T-cell (primary cell): ENCODE measurements around the gene STRADA. TPM values are rescaled to one million over a fixed set of nuclear protein-coding genes. Genes with fewer than 3 reads are reported as not detected.

ENCODE experiments used
- ATAC-seq, 4 experiments: fragments of 200-7000 bp in 3 of 4; fragments of 150-1000 bp in 1 of 4; cut with Tn5 transposase; replicated peaks in 1 of 4; 1 replicate in 3 of 4; 2 replicates in 1 of 4; pipeline ENCODE4 v1.10.0; 2021; ENCODE audit warnings: moderate library complexity in 3 of 4, mild to moderate bottlenecking in 2 of 4, moderate number of reproducible peaks in 1 of 4
- CTCF ChIA-PET, 2 donors: fragments of 300-600 bp; sonication (Branson Sonifier 250); formaldehyde crosslinking; loops; one replicate each; lab custom pipeline; 2022; ENCODE audit warnings: antibody characterized with exemption in 2 of 2; lab: Charles Lee
- POLR2A ChIA-PET, 2 donors: fragments of 300-600 bp; sonication (Branson Sonifier 250); formaldehyde crosslinking; loops; one replicate each; lab custom pipeline; 2022; ENCODE audit warnings: antibody characterized with exemption in 2 of 2; lab: Charles Lee
- DNase-seq, 35 experiments: peaks; one replicate each; pipeline versions ENCODE4 v3.0.0 to v3.0.0-alpha.2; 2013 to 2023
- H3K27ac ChIP-seq: one replicate; pipeline ENCODE4 v1.5.1; 2013; ENCODE audit warnings: low read length
- H3K27me3 ChIP-seq, 2 experiments: replicated peaks in 1 of 2; 1 replicate in 1 of 2; 2 replicates in 1 of 2; pipeline versions ENCODE4 v1.6.1 to v1.7.0; 2013; ENCODE audit warnings: low read length in 1 of 2, mixed read lengths in 1 of 2; ENCODE audit not compliant: control insufficient read depth in 2 of 2, insufficient read depth in 2 of 2; ENCODE audit errors: extremely low read depth in 1 of 2
- H3K36me3 ChIP-seq, 2 donors: 1 replicate in 1 of 2; 2 replicates in 1 of 2; pipeline versions ENCODE4 v1.6.1 to v1.7.0; 2013; ENCODE audit warnings: low read length in 1 of 2; ENCODE audit not compliant: control insufficient read depth in 2 of 2, insufficient read depth in 1 of 2; ENCODE audit errors: extremely low read depth in 1 of 2
- H3K4me1 ChIP-seq, 2 experiments: 1 replicate in 1 of 2; 2 replicates in 1 of 2; pipeline versions ENCODE4 v1.6.1 to v1.7.0; 2013; ENCODE audit warnings: low read length in 2 of 2, mixed read lengths in 1 of 2; ENCODE audit not compliant: insufficient read depth in 2 of 2, control insufficient read depth in 1 of 2; ENCODE audit errors: extremely low read depth in 1 of 2
- H3K4me3 ChIP-seq, 2 donors: 1 replicate in 1 of 2; 2 replicates in 1 of 2; pipeline versions ENCODE4 v1.5.1 to v1.7.0; 2013; ENCODE audit warnings: mild to moderate bottlenecking in 2 of 2, low read length in 1 of 2, moderate library complexity in 1 of 2; ENCODE audit not compliant: control insufficient read depth in 1 of 2; ENCODE audit errors: extremely low read depth in 1 of 2
- H3K9me3 ChIP-seq: 2 replicates; pipeline ENCODE4 v1.7.0; 2013
- H3K27ac Mint-ChIP-seq, 2 donors: one replicate each; pipeline ENCODE4 v1.8.0; 2020 to 2021; ENCODE audit warnings: mild to moderate bottlenecking in 2 of 2, mixed read lengths in 2 of 2
- H3K27me3 Mint-ChIP-seq, 2 donors: one replicate each; pipeline ENCODE4 v1.8.0; 2021 to 2022; ENCODE audit warnings: mixed read lengths in 2 of 2
- H3K36me3 Mint-ChIP-seq: one replicate; pipeline ENCODE4 v1.8.0; 2021; ENCODE audit warnings: mixed read lengths
- H3K4me1 Mint-ChIP-seq, 3 donors: one replicate each; pipeline ENCODE4 v1.8.0; 2020 to 2022; ENCODE audit warnings: mixed read lengths in 3 of 3, mild to moderate bottlenecking in 1 of 3
- H3K4me3 Mint-ChIP-seq, 3 donors: one replicate each; pipeline ENCODE4 v1.8.0; 2020 to 2022; ENCODE audit warnings: mild to moderate bottlenecking in 3 of 3, mixed read lengths in 3 of 3, moderate library complexity in 3 of 3
- H3K9me3 Mint-ChIP-seq, 3 donors: one replicate each; pipeline ENCODE4 v1.8.0; 2020 to 2022; ENCODE audit warnings: mixed read lengths in 3 of 3
- WGBS: methylation state at CpG from one replicate; pipeline ENCODE4 v1.1.5; 2013; ENCODE audit warnings: missing lambda C conversion rate; ENCODE audit not compliant: insufficient coverage; 5-methylcytosine and 5-hydroxymethylcytosine counted together
- total RNA-seq, 35 experiments: library from RNA in 6 of 35; stranded (reverse) in 6 of 35; fragments of 120-200 nt in 1 of 35; gene quantifications; one replicate each; pipeline versions ENCODE4 v1.2.1 to v1.2.4 and lab custom pipeline; 2013 to 2026

Gene STRADA
- total RNA-seq, 5 donors from 2014 or later (not counting 1 experiment from before 2014, with no cell fraction given) = 46.9 to 58.8 (median 48.6) TPM

- POLR2A ChIA-PET = interaction anchor here in 1 of 2 donors (0.6 to 1.0 kb wide), 4 partner anchors 11 to 20 kb away, joined by 3 to 4 read pairs (median 3); partner anchors contain the start of genes CCDC47, DDX42 and STRADA
- DNase-seq (no peak), ATAC-seq (no peak)
- no peak overlapping the region for H3K27ac ChIP-seq
- Mint-ChIP-seq H3K4me1 (peaks cover 7 to 27% (median 21%) of the 10 kb centered on the region in 3 donors), H3K27me3 (no peaks in the 10 kb centered on the region), H3K9me3 (no peaks in the 10 kb centered on the region), H3K36me3 (peaks cover 37% of the 10 kb centered on the region), H3K27ac (peak overlapping the region; percentile 23 to 40), H3K4me3 (no peak overlapping the region)
- no peaks in the 10 kb centered on the region for H3K4me1 ChIP-seq
- H3K9me3 ChIP-seq = no peaks in the 10 kb centered on the region
- no peaks in the 10 kb centered on the region for H3K27me3 ChIP-seq
- peaks cover 9 to 57% of the 10 kb centered on the region in 2 donors for H3K36me3 ChIP-seq
- no peak overlapping the region for H3K4me3 ChIP-seq
- CTCF ChIA-PET = interaction anchor here (0.6 to 1.3 kb wide), 5 partner anchors 10 to 72 kb away, joined by 3 to 7 read pairs (median 4); partner anchors contain the start of genes CCDC47 (in 1 of the 2) and DDX42 (in 1 of the 2)
- WGBS = no CpG with 5 or more reads among the region's 5 CpGs
Measured at GRCh38 chr17:63762161-63763078, 20.8 kb upstream of the STRADA start.

- H3K9me3 ChIP-seq = no peaks in the 10 kb centered on the region
- no peak for DNase-seq
- CTCF ChIA-PET = interaction anchor here in 1 of 2 donors (0.6 kb wide), 1 partner anchor 41 kb away, joined by 3 read pairs; no protein-coding TSS in a partner anchor
- no peak overlapping the region for H3K4me3 ChIP-seq
- H3K27ac ChIP-seq = no peak overlapping the region
- ATAC-seq = no peak
- Mint-ChIP-seq H3K4me3 (no peak overlapping the region), H3K27ac (no peak overlapping the region), H3K27me3 (no peaks in the 10 kb centered on the region), H3K36me3 (peaks cover 44% of the 10 kb centered on the region), H3K4me1 (peaks cover 5 to 13% (median 7%) of the 10 kb centered on the region in 3 donors), H3K9me3 (no peaks in the 10 kb centered on the region)
- H3K36me3 ChIP-seq = peaks cover 9 to 71% of the 10 kb centered on the region in 2 donors
- no CpG with 5 or more reads among the region's 10 CpGs for WGBS
- no peaks in the 10 kb centered on the region for H3K27me3 ChIP-seq
- POLR2A ChIA-PET = interaction anchor here (0.6 to 1.0 kb wide), 3 partner anchors 13 to 54 kb away, joined by 3 to 7 read pairs (median 4); partner anchors contain the start of genes CCDC47 (in 1 of the 2) and DDX42 (in 1 of the 2)
- H3K4me1 ChIP-seq = no peaks in the 10 kb centered on the region
Measured at GRCh38 chr17:63760771-63761539, 19.4 kb upstream of the STRADA start.

- H3K36me3 ChIP-seq = peaks cover 17 to 73% of the 10 kb centered on the region in 2 donors
- no peaks in the 10 kb centered on the region for H3K9me3 ChIP-seq
- POLR2A ChIA-PET = interaction anchor here in 1 of 2 donors (0.8 kb wide), 1 partner anchor 136 kb away, joined by 3 read pairs; the partner anchor contains the start of gene MAP3K3
Measured at GRCh38 chr17:63758428-63758827, 16.8 kb upstream of the STRADA start.

GRCh38 chr17:63754046-63754445 is 12.4 kb upstream of the STRADA start:
- Histone ChIP-seq H3K27me3 (no peaks in the 10 kb centered on the region), H3K4me3 (no peak overlapping the region), H3K36me3 (peaks cover 13 to 51% of the 10 kb centered on the region in 2 donors), H3K4me1 (peaks cover 0 to 9% of the 10 kb centered on the region in 2 experiments), H3K27ac (no peak overlapping the region), H3K9me3 (no peaks in the 10 kb centered on the region)
- H3K9me3 Mint-ChIP-seq = no peaks in the 10 kb centered on the region
- no peak for DNase-seq
- peaks cover 35% of the 10 kb centered on the region for H3K36me3 Mint-ChIP-seq
- no peak for ATAC-seq
- no peaks in the 10 kb centered on the region for H3K27me3 Mint-ChIP-seq
- ChIA-PET CTCF (interaction anchor here in 1 of 2 donors (0.7 kb wide), 2 partner anchors 11 to 677 kb away, joined by 3 to 5 read pairs; no protein-coding TSS in a partner anchor), POLR2A (no interaction called here)
- no peak overlapping the region for H3K4me3 Mint-ChIP-seq
- no CpG with 5 or more reads among the region's 3 CpGs for WGBS
- no peak overlapping the region for H3K27ac Mint-ChIP-seq
- H3K4me1 Mint-ChIP-seq = peaks cover 8 to 15% (median 13%) of the 10 kb centered on the region in 3 donors

More at GRCh38 chr17:63758428-63758827, 16.8 kb upstream of the STRADA start:
- CTCF ChIA-PET = interaction anchor here in 1 of 2 donors (0.8 kb wide), 1 partner anchor 40 kb away, joined by 4 read pairs; no protein-coding TSS in a partner anchor
- no CpG with 5 or more reads among the region's 2 CpGs for WGBS
- Histone ChIP-seq H3K4me3 (no peak overlapping the region), H3K27me3 (no peaks in the 10 kb centered on the region), H3K4me1 (no peaks in the 10 kb centered on the region), H3K27ac (no peak overlapping the region)
- no peak overlapping the region for H3K27ac Mint-ChIP-seq
- H3K27me3 Mint-ChIP-seq = no peaks in the 10 kb centered on the region
- no peak for ATAC-seq
- H3K4me3 Mint-ChIP-seq = no peak overlapping the region
- no peaks in the 10 kb centered on the region for H3K9me3 Mint-ChIP-seq
- H3K36me3 Mint-ChIP-seq = peaks cover 35% of the 10 kb centered on the region
- peaks cover 0 to 5% (median 3%) of the 10 kb centered on the region in 3 donors for H3K4me1 Mint-ChIP-seq
- no peak for DNase-seq

- CTCF ChIA-PET = interaction anchor here in 1 of 2 donors (0.5 to 1.3 kb wide), 2 partner anchors 9 to 24 kb away, joined by 4 to 7 read pairs; no protein-coding TSS in a partner anchor
- ATAC-seq = no peak
- no peaks in the 10 kb centered on the region for H3K9me3 Mint-ChIP-seq
- POLR2A ChIA-PET = interaction anchor here (0.5 to 0.6 kb wide), 2 partner anchors 20 to 90 kb away, joined by 3 to 6 read pairs; partner anchors contain the start of gene CCDC47 (in 1 of the 2)
- DNase-seq = no peak
- Histone ChIP-seq H3K27ac (no peak overlapping the region), H3K9me3 (no peaks in the 10 kb centered on the region), H3K27me3 (no peaks in the 10 kb centered on the region), H3K4me1 (peaks cover 0 to 9% of the 10 kb centered on the region in 2 experiments), H3K4me3 (no peak overlapping the region), H3K36me3 (peaks cover 13 to 56% of the 10 kb centered on the region in 2 donors)
- no peaks in the 10 kb centered on the region for H3K27me3 Mint-ChIP-seq
- peaks cover 8 to 15% (median 13%) of the 10 kb centered on the region in 3 donors for H3K4me1 Mint-ChIP-seq
- no CpG with 5 or more reads among the region's 1 CpG for WGBS
- no peak overlapping the region for H3K4me3 Mint-ChIP-seq
- peaks cover 36% of the 10 kb centered on the region for H3K36me3 Mint-ChIP-seq
- H3K27ac Mint-ChIP-seq = peak overlapping the region in 1 of 2 donors; percentile 55
Measured at GRCh38 chr17:63753215-63753614, 11.6 kb upstream of the STRADA start.
